Activated CD4-positive, alpha-beta T cell treated with anti-CD3 and anti-CD28 coated beads, Interleukin-2, amount 50 U/mL, for 1 hour (primary cell): ENCODE measurements around the gene SPRR1B.
"Not testable (repeated sequence)": the region's sequence is repeated elsewhere in the genome, so short reads cannot be mapped to it uniquely, and the experiment has no call there.

Experiments
- DNase-seq: peaks from one replicate; pipeline ENCODE4 v3.0.0-alpha.2; 2020

The SPRR1B gene

GRCh38 chr1:153030895-153031294 lies at the start of gene SPRR1B:
Gene SPRR1B, plus strand, starts transcription at chr1:153031203. Its CDS starts 1,143 bp downstream, at chr1:153032346.
- no peak for DNase-seq

GRCh38 chr1:152982076-152982475 lies 48.9 kb upstream of the SPRR1B start:
- no peak for DNase-seq

DNA sequence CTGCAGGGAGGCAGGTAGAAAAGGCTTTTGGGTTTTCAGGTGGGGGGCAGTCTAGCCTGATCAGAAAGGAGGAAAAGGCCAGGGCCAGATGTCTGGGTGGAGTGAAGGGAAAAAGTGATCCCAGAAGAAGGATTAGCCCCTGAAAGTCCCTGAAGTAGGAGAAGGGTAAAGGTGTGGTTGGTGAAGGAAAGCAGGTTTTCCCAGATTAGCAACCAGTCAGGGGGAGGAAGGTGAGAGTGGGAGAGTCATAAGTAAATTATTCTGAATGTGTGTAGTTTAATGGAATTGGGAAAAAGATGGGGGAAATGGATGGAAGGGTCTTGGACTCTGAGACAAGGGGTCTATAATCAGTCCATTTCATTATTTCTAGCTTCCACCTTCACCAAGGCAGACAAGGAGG lies 47.8 kb upstream of the SPRR1B start:
- no peak for DNase-seq

DNA sequence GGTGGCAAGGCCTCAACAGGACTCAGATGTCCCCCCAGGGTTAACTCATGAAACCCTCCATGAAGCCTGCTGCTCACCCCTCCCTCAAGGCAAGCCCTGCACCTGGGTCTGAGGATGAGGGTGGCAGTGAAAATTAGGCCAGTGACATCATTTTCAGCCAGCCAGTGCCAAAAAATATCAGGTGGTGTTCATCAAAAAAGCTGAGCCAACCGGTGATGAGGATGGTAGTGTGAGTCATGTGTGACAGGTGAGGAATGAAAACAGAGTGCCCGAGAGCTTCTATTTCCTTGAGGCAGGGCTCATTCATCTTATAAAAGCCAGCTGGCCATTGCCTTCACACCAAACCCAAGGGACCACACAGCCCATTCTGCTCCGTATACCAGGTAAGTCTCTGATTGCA lies 47.3 kb upstream of the SPRR1B start, which contains the start of gene SPRR1A:
Gene SPRR1A, plus strand, starts transcription at position 339 of the 400 bp plus-strand sequence. CDS start 1,150 bp downstream, outside the sequence.
- no peak for DNase-seq

DNA sequence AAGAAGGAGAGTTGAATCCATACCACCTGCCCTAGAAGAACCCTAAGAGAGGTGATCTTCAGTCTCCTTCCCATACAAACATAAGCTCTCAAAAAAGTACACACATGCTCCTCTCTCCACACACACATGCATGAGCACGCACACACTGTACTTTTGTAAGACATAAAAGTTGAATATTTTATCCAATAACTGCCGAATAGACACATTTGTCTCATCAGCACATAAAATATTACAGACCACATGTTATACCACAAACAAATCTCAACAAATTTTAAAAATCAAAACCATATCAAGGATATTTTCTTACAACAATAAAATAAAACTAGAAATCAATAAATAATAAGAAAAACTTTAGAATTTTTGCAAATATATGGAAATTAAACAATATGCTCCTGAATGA lies 44.4 kb upstream of the SPRR1B start:
- DNase-seq = no peak

DNA sequence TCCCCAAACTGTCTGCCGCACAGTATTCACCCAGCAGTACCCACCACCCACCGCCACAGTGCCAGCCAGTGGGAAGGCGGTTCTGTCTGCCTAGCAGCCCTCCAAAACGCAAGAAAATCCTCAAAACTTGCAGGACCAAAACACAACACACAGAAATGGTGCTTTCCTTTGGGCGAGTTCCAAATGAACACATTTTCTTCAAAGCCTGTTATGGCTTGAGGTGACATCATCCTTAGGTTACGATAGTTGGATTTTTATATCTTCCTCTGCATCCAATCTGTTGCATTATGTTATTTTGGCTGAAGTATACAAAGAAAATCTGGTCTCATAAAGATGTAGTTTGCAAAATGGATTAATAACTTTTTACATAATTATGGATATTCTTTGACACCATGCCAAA lies 37.8 kb upstream of the SPRR1B start:
- no peak for DNase-seq

- no peak for DNase-seq
These were observed 35.2 kb upstream of the SPRR1B start for GRCh38 chr1:152995842-152996241.

GRCh38 chr1:152996633-152997400 lies 34.2 kb upstream of the SPRR1B start:
- DNase-seq = no peak

DNA sequence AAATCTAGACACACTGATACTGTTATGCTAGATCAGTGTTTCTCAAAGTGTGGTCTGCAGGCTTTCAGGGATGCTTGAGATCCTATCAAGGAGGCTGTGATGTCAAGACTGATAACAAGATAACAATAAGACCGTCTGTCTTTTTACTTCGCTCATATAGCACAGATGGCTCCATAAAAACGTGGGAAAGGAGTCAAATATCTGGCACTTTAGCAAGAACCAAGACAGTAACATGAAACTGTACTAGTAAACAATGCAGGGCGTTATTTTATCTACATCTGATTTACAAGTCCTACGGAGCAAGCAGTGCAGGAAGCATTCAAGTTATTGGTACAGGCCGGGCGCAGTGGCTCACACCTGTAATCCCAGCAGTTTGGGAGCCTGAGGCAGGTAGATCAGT lies 33.1 kb upstream of the SPRR1B start:
- no peak for DNase-seq

DNA sequence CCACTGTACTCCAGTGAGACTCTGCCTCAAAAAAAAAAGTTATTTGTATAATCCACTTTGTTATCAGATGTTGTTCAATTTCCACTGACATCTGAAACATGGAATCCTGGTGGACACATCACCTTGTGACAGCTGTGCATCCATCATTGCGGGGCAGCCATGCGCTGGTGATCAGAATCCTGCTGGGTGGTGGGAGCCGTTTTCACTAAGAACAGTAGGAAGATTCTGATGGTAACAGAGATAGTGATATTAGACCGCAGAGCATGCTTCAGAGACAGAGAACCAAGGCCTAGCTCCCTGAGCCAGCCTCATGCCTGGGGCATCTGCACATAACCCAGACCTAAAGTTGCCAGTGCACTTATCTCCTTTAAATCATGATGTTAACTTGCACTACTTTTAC lies 32.5 kb upstream of the SPRR1B start:
- DNase-seq = no peak

DNA sequence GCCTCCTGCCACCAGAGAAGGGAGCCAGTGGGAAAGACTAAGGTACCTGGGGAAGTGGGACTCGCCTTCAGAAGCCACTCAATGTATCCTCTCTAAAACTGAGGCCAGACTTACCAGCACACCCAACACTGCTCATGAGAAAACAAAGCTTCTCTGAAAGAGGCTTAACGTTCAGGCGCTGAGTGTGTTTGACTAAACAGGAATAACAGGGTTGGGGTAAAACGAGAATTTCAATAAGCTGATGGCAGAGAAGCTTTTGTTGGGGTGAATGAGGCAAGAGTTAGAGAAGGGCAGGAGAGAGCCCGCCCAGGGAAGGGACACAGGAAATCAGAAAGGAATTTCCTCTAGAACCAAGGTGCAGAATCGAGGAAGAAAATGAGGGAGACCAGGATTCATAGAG lies 31.2 kb upstream of the SPRR1B start:
- no peak for DNase-seq

- DNase-seq = no peak
These were observed 30.7 kb upstream of the SPRR1B start for GRCh38 chr1:153000294-153000693.

DNA sequence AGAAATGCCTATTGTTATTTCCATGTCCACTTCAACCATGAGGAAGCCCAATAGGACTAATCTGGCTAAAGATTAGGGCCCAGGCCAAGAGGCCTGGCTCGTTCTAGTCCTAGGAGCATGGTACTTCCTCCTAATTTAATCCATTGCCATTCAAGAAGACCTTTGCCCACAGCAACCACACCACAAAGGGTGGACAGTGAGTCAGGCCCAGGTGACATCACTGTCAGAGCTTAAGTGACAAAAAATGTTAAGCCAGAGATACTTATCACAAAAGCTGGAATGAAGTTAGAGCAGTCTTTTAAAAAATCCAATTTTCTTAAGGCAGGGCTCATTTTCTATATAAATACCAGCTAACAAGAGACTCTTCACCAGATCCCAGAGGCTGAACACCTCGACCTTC lies 29.6 kb upstream of the SPRR1B start, which contains the start of gene SPRR3:
Gene SPRR3, plus strand, starts transcription at position 368 of the 400 bp plus-strand sequence. CDS start 1,272 bp downstream, outside the sequence.
- DNase-seq = no peak

DNA sequence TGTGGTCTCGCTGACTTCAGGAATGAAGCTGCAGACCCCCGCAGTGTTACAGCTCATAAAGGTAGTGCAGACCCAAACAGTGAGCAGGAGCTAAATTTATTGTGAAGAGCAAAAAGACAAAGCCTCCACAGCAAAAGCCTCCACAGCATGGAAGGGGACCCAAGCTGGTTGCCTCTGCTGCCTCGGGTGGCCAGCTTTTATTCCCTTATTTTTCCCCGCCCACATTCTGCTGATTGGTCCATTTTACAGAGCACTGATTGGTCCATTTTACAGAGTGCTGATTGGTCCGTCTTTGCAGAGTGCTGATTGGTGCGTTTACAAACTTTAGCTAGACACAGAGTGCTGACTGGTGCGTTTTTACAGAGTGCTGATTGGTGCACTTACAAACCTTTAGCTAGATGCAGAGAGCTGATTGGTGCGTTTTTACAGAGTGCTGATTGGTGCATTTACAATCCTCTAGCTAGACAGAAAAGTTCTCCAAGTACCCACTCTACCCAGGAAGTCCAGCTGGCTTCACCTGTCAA lies 19.7 kb upstream of the SPRR1B start:
- not testable (repeated sequence) for DNase-seq

GRCh38 chr1:153021829-153022228 lies 9.2 kb upstream of the SPRR1B start:
- not testable (repeated sequence) for DNase-seq

DNA sequence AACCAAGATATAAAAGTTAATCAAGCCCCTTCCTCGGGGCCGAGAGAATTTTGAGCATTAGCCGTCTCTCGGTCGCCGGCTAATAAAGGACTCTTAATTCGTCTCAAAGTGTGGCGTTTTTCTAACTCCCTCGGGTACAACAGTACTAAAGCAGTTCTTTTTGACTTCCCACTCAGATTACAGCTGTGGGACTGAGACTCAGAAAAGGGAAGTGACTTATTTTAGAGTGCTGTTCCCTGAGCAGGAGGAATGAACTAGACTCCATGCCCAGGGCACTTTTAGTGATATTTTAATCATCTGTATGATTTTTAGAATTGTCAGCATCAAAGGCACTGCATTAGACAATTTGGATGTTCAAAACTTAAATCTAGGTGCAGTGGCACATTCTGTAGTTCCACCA lies 8.7 kb upstream of the SPRR1B start:
- not testable (repeated sequence) for DNase-seq

DNA sequence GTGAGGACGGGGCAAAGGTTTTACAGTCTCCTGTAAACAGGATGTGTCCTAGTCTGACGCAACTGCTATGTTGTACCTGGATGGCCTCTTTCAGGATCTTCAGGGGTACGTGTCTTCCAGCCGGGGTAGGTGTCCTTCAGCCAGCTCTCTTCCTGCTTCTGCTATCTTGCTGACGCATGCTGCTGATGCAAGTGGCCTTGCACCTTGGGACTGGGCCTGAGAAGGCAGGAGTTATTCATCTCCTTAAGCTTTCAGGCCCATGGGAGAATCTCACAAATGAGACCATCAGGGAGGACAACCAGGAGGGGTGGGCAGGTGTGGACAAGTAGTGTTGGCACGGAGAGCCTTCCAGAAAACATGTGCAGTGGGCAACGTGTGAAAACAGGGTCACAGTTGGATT lies 7.9 kb upstream of the SPRR1B start:
- DNase-seq = no peak

DNA sequence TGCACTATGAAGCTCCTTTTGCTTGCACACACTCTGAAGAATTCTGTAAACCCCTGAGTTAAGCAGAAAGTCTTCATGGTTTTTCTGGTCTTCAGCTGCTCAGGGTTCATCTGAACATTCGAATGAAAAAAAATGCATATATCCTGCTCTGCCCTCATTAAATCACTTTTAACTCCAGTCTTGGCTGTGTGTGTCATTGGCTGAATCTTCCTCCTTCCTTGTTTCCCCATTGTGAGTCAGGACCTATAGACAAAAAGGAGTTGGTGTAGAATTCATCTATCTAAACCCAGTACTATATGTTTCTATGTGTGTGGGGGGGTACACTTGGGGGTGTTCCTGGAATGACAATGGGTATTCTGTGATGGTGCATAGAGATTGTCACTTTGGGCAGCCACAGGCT lies 6.6 kb upstream of the SPRR1B start:
- DNase-seq = no peak

- DNase-seq = no peak
These were observed 5.2 kb upstream of the SPRR1B start for GRCh38 chr1:153025797-153026196.

DNA sequence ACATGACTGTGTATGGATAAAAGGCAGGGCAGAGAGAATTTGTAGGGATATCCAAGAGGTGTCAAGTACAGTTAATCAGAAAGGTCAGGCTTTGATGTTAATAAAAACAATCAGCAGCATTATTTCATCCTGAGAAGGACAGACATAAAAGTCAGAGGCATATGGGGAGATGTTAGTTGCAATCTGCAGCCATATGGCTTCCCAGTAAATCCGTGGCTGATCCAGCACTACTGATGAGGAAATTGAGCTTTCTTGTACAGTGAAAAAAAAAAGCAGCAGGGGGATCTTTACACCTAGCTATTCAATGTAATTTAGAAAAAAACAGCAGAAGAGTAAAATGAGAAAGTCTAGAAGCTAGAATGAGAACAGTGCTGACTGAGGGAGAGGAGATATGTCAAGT lies 2.2 kb upstream of the SPRR1B start:
- DNase-seq = no peak

- DNase-seq = no peak
These were observed 1.1 kb downstream of the SPRR1B start for GRCh38 chr1:153032073-153032472.

GRCh38 chr1:153032677-153033308 lies 1.8 kb downstream of the SPRR1B start:
- DNase-seq = no peak

- no peak for DNase-seq
These were observed 4.2 kb downstream of the SPRR1B start for GRCh38 chr1:153035211-153035610.
